Colonic mucosa (tissue), 4 donors: ENCODE data around the gene FKBP14. TPM values are rescaled to one million over a fixed set of nuclear protein-coding genes. Genes with fewer than 3 reads are reported as not detected.

ENCODE experiments used
- DNase-seq: peaks from one replicate; pipeline ENCODE4 v3.0.0-alpha.2; 2020
- H3K27ac ChIP-seq: fragments of 200-600 bp; one replicate; pipeline ENCODE4 v1.8.0; 2021
- H3K27me3 ChIP-seq: fragments of 200-600 bp; one replicate; pipeline ENCODE4 v1.8.0; 2021
- H3K36me3 ChIP-seq: fragments of 200-600 bp; one replicate; pipeline ENCODE4 v1.8.0; 2021
- H3K4me1 ChIP-seq: fragments of 200-600 bp; one replicate; pipeline ENCODE4 v1.8.0; 2021; ENCODE audit warnings: mild to moderate bottlenecking
- H3K4me3 ChIP-seq: fragments of 200-600 bp; one replicate; pipeline ENCODE4 v1.8.0; 2021
- H3K9ac ChIP-seq, 2 donors: one replicate each; pipeline ENCODE4 v1.7.0; 2013; ENCODE audit warnings: control low read depth in 2 of 2, low read depth in 2 of 2, low read length in 2 of 2
- H3K9me3 ChIP-seq: fragments of 200-600 bp; one replicate; pipeline ENCODE4 v1.8.0; 2021
- CTCF ChIP-seq: fragments of 200-600 bp; IDR thresholded peaks from one replicate; pipeline ENCODE4 v1.8.0; 2022; ENCODE audit warnings: antibody characterized with exemption, mild to moderate bottlenecking
- intact Hi-C: fragments of 100-400 bp; cut with DNase I; formaldehyde crosslinking; loops from one replicate; pipeline ENCODE4 v1.14.1; 2022
- total RNA-seq, 2 donors: library from RNA; stranded (reverse); fragmentation: NEBNext Ultra II Directional in 1 of 2; extraction: Animal tissue kit (Norgen Biotek cat#: 25700) in 1 of 2; gene quantifications; one replicate each; pipeline ENCODE4 v1.2.1, GENCODE V29; 2021
- donor health status: healthy.
- donor health status: DM: no; HTN: no; CAD: no.
- donor health status: DM: no; HTN: no; CAD: no.

The FKBP14 gene
- total RNA-seq, 2 donors from 2014 or later, result 7.6 to 9.8 TPM

- H3K36me3 ChIP-seq, result no peaks in the 10 kb centered on the region
- no peak for DNase-seq
- no peak overlapping the region for H3K27ac ChIP-seq
- H3K4me3 ChIP-seq, result no peak overlapping the region
- no peaks in the 10 kb centered on the region for H3K9me3 ChIP-seq
- peaks cover 1% of the 10 kb centered on the region for H3K4me1 ChIP-seq
- no peaks in the 10 kb centered on the region for H3K27me3 ChIP-seq
- intact Hi-C loops, result no loop called here
- no peak overlapping the region for H3K9ac ChIP-seq
- TF ChIP-seq CTCF, result no peak
Observed at GRCh38 chr7:30019960-30020359, 6.5 kb downstream of the FKBP14 start.

GRCh38 chr7:30019387-30019786, 7.1 kb downstream of the FKBP14 start:
- intact Hi-C loops, result no loop called here
- TF ChIP-seq CTCF, result no peak

GRCh38 chr7:30018451-30018850, 8.1 kb downstream of the FKBP14 start:
- Histone ChIP-seq H3K27ac (no peak overlapping the region), H3K9ac (no peak overlapping the region), H3K9me3 (no peaks in the 10 kb centered on the region), H3K4me3 (no peak overlapping the region), H3K36me3 (no peaks in the 10 kb centered on the region), H3K27me3 (no peaks in the 10 kb centered on the region), H3K4me1 (no peaks in the 10 kb centered on the region)
- DNase-seq, result no peak
- TF ChIP-seq CTCF, result no peak
- intact Hi-C loops, result no loop called here

More at GRCh38 chr7:30019387-30019786, 7.1 kb downstream of the FKBP14 start:
- Histone ChIP-seq H3K9me3 (no peaks in the 10 kb centered on the region), H3K9ac (no peak overlapping the region), H3K4me1 (no peaks in the 10 kb centered on the region), H3K27me3 (no peaks in the 10 kb centered on the region), H3K36me3 (no peaks in the 10 kb centered on the region), H3K27ac (no peak overlapping the region), H3K4me3 (no peak overlapping the region)
- DNase-seq, result no peak

GRCh38 chr7:30012757-30013156, 13.7 kb downstream of the FKBP14 start:
- no peaks in the 10 kb centered on the region for H3K27me3 ChIP-seq
- H3K4me3 ChIP-seq, result no peak overlapping the region
- TF ChIP-seq CTCF, result no peak
- H3K36me3 ChIP-seq, result no peaks in the 10 kb centered on the region
- H3K9me3 ChIP-seq, result no peaks in the 10 kb centered on the region
- H3K9ac ChIP-seq, result no peak overlapping the region
- intact Hi-C loops, result no loop called here
- DNase-seq, result no peak
- no peaks in the 10 kb centered on the region for H3K4me1 ChIP-seq
- no peak overlapping the region for H3K27ac ChIP-seq

- Histone ChIP-seq H3K27me3 (no peaks in the 10 kb centered on the region), H3K9me3 (no peaks in the 10 kb centered on the region), H3K4me3 (no peak overlapping the region), H3K4me1 (no peaks in the 10 kb centered on the region), H3K9ac (no peak overlapping the region), H3K36me3 (no peaks in the 10 kb centered on the region), H3K27ac (no peak overlapping the region)
- intact Hi-C loops, result no loop called here
- DNase-seq, result no peak
- no peak for TF ChIP-seq CTCF
Observed at GRCh38 chr7:30010021-30010420, 16.5 kb downstream of the FKBP14 start.

- Histone ChIP-seq H3K4me3 (no peak overlapping the region), H3K36me3 (no peaks in the 10 kb centered on the region), H3K4me1 (no peaks in the 10 kb centered on the region), H3K27me3 (no peaks in the 10 kb centered on the region), H3K9ac (no peak overlapping the region), H3K27ac (no peak overlapping the region), H3K9me3 (no peaks in the 10 kb centered on the region)
- DNase-seq, result no peak
- intact Hi-C loops, result no loop called here
- no peak for TF ChIP-seq CTCF
Observed at GRCh38 chr7:30005464-30005863, 21.0 kb downstream of the FKBP14 start.
